SK-N-SH (cell line): ENCODE data around the gene SIX4. TPM values are rescaled to one million over a fixed set of nuclear protein-coding genes. Genes with fewer than 3 reads are reported as not detected.

Source experiments
- CTCF ChIA-PET: fragments of 300-600, 350-600 bp; formaldehyde crosslinking; extraction: SDS; loops from one replicate; lab custom pipeline; 2021; lab: Yijun Ruan, JAX
- POLR2A ChIA-PET: fragments of 350-600 bp; sonication (Branson Sonifier 250); formaldehyde crosslinking; extraction: SDS; loops from one replicate; lab custom pipeline; 2020; ENCODE audit warnings: antibody characterized with exemption, inconsistent platforms; lab: Yijun Ruan, JAX
- DNase-seq: peaks from one replicate; pipeline ENCODE4 v3.0.0; 2012
- H2AFZ ChIP-seq: fragments of 200-600 bp; sonication (generic); 2 replicates; pipeline ENCODE4 v1.8.1; 2016; ENCODE audit warnings: antibody characterized with exemption, mild to moderate bottlenecking, low read depth
- H3F3A ChIP-seq: fragments of 200-600 bp; sonication (generic); replicated peaks from 2 replicates; pipeline ENCODE3; 2016; ENCODE audit warnings: antibody characterized with exemption, mild to moderate bottlenecking; ENCODE audit not compliant: insufficient read depth
- H3K27ac ChIP-seq, 2 experiments: fragments of 200-500 bp in 1 of 2; fragments of 200-600 bp in 1 of 2; sonication (Bioruptor generic) in 1 of 2; sonication (generic), shearing (Covaris generic) in 1 of 2; 2 replicates each; pipeline versions ENCODE4 v1.5.1 to v1.6.1; 2014 to 2016; ENCODE audit warnings: low read depth in 2 of 2, inconsistent platforms in 1 of 2, low read length in 1 of 2, mild to moderate bottlenecking in 1 of 2, mixed read lengths in 1 of 2
- H3K27me3 ChIP-seq: fragments of 200-600 bp; sonication (generic), shearing (Covaris generic); 2 replicates; pipeline ENCODE4 v1.6.1; 2016; ENCODE audit warnings: mixed run types; ENCODE audit not compliant: insufficient read depth
- H3K36me3 ChIP-seq, 2 experiments: fragments of 200-500 bp in 1 of 2; fragments of 200-600 bp in 1 of 2; sonication (Bioruptor generic) in 1 of 2; sonication (generic) in 1 of 2; replicated peaks in 1 of 2; 2 replicates each; pipeline versions ENCODE3 to v1.5.1; 2014 to 2016; ENCODE audit warnings: low read length in 1 of 2, mild to moderate bottlenecking in 1 of 2; ENCODE audit not compliant: insufficient read depth in 2 of 2, control insufficient read depth in 1 of 2
- H3K4me1 ChIP-seq, 2 experiments: fragments of 200-500 bp in 1 of 2; fragments of 200-600 bp in 1 of 2; sonication (Bioruptor generic) in 1 of 2; sonication (generic), shearing (Covaris generic) in 1 of 2; 2 replicates each; pipeline versions ENCODE4 v1.5.1 to v1.6.1; 2014 to 2016; ENCODE audit warnings: low read depth in 1 of 2, low read length in 1 of 2, mixed run types in 1 of 2; ENCODE audit not compliant: insufficient read depth in 2 of 2, control insufficient read depth in 1 of 2
- H3K4me2 ChIP-seq: fragments of 200-600 bp; sonication (generic), shearing (Covaris generic); 2 replicates; pipeline ENCODE4 v1.6.1; 2017; ENCODE audit warnings: mixed run types
- H3K4me3 ChIP-seq, 2 experiments: fragments of 200-500 bp in 1 of 2; fragments of 200-600 bp in 1 of 2; sonication (Bioruptor generic) in 1 of 2; sonication (generic), shearing (Covaris generic) in 1 of 2; 2 replicates each; pipeline versions ENCODE4 v1.5.1 to v1.8.1; 2014 to 2016; ENCODE audit warnings: low read depth in 2 of 2, inconsistent platforms in 1 of 2, low read length in 1 of 2, mild to moderate bottlenecking in 1 of 2, mixed read lengths in 1 of 2, moderate library complexity in 1 of 2
- H3K79me2 ChIP-seq: fragments of 200-600 bp; sonication (generic); 2 replicates; pipeline ENCODE4 v1.8.1; 2017; ENCODE audit warnings: mild to moderate bottlenecking; ENCODE audit not compliant: insufficient read depth
- H3K9ac ChIP-seq: fragments of 200-600 bp; sonication (generic); 2 replicates; pipeline ENCODE4 v1.6.1; 2017; ENCODE audit warnings: mixed run types
- H3K9me2 ChIP-seq: fragments of 200-600 bp; sonication (generic); 2 replicates; pipeline ENCODE4 v1.6.1; 2017; ENCODE audit warnings: mixed run types
- H3K9me3 ChIP-seq: fragments of 200-600 bp; sonication (generic); 2 replicates; pipeline ENCODE4 v1.6.1; 2017; ENCODE audit warnings: mixed run types, mild to moderate bottlenecking, moderate library complexity
- H4K20me1 ChIP-seq: fragments of 200-600 bp; sonication (generic); 2 replicates; pipeline ENCODE4 v1.6.1; 2017; ENCODE audit warnings: mild to moderate bottlenecking, mixed run types; ENCODE audit not compliant: insufficient read depth
- CTCF ChIP-seq: fragments of 200-600 bp; sonication (generic); IDR thresholded peaks from 2 replicates; pipeline ENCODE4 v1.6.1; 2017; ENCODE audit warnings: antibody characterized with exemption, mild to moderate bottlenecking, moderate library complexity
- ELF1 ChIP-seq: IDR thresholded peaks from 2 replicates; pipeline ENCODE4 v1.4.0; 2012
- FOSL2 ChIP-seq: IDR thresholded peaks from 2 replicates; pipeline ENCODE4 v1.4.0; 2012; ENCODE audit warnings: low read depth, mild to moderate bottlenecking, moderate library complexity, borderline replicate concordance
- FOXM1 ChIP-seq: IDR thresholded peaks from 2 replicates; pipeline ENCODE4 v1.4.0; 2012; ENCODE audit warnings: low read depth, mild to moderate bottlenecking
- GATA2 ChIP-seq: sonication (generic); formaldehyde crosslinking; IDR thresholded peaks from 2 replicates; pipeline ENCODE4 v1.5.0; 2020; ENCODE audit warnings: mild to moderate bottlenecking, missing genetic modification reagents
- IRF3 ChIP-seq: fragments of 150-350 bp; IDR thresholded peaks from 2 replicates; pipeline ENCODE4 v1.6.1; 2016; ENCODE audit warnings: mild to moderate bottlenecking, low read depth, low read length
- JUND ChIP-seq: IDR thresholded peaks from 2 replicates; pipeline ENCODE4 v1.4.0; 2012
- MXI1 ChIP-seq: IDR thresholded peaks from 2 replicates; pipeline ENCODE4 v1.6.1; 2012; ENCODE audit warnings: mild to moderate bottlenecking, low read depth, low read length, improper control_type of control experiment
- NFIC ChIP-seq: IDR thresholded peaks from 2 replicates; pipeline ENCODE4 v1.4.0; 2012; ENCODE audit warnings: borderline replicate concordance
- POLR2AphosphoS5 ChIP-seq: IDR thresholded peaks from 2 replicates; pipeline ENCODE4 v1.6.1; 2012; ENCODE audit warnings: low read depth, low read length
- RFX5 ChIP-seq: IDR thresholded peaks from 2 replicates; pipeline ENCODE4 v1.6.1; 2012; ENCODE audit warnings: mild to moderate bottlenecking, improper control_type of control experiment, low read length
- RXRA ChIP-seq: IDR thresholded peaks from 2 replicates; pipeline ENCODE4 v1.4.0; 2012; ENCODE audit warnings: low read depth, mild to moderate bottlenecking, borderline replicate concordance
- TEAD4 ChIP-seq: IDR thresholded peaks from 2 replicates; pipeline ENCODE4 v1.4.0; 2012; ENCODE audit warnings: mild to moderate bottlenecking, borderline replicate concordance; ENCODE audit not compliant: insufficient read depth
- ZBTB33 ChIP-seq: IDR thresholded peaks from 2 replicates; pipeline ENCODE4 v1.4.0; 2012; ENCODE audit warnings: low read depth, borderline replicate concordance
- WGBS: methylation state at CpG from one replicate; pipeline ENCODE4 v1.1.6; 2017; ENCODE audit warnings: low lambda C conversion rate; 5-methylcytosine and 5-hydroxymethylcytosine counted together
- polyA plus RNA-seq, 3 experiments: library from polyadenylated mRNA; depleted of rRNA; stranded (reverse); fragments of >200 nt; gene quantifications; 2 replicates each; pipeline ENCODE4 v1.2.3, GENCODE V29; 2012
- TF ChIP-seq, protein P1 (sequence below): IDR thresholded peaks from 2 replicates; pipeline ENCODE4 v1.4.0; 2012; ENCODE audit warnings: low read depth, borderline replicate concordance

SIX4 gene
- polyA plus RNA-seq, 1 of the 3 experiments (the other 2 are of a cell fraction) = 3.3 TPM

GRCh38 chr14:60670989-60671388, 53.2 kb downstream of the SIX4 start:
- H3K4me2 ChIP-seq = no peak overlapping the region
- TF ChIP-seq FOXM1 = no peak
- no peak for TF ChIP-seq JUND
- no peak for TF ChIP-seq GATA2 (CRISPR knock-in tag)
- TF ChIP-seq, protein P1, sequence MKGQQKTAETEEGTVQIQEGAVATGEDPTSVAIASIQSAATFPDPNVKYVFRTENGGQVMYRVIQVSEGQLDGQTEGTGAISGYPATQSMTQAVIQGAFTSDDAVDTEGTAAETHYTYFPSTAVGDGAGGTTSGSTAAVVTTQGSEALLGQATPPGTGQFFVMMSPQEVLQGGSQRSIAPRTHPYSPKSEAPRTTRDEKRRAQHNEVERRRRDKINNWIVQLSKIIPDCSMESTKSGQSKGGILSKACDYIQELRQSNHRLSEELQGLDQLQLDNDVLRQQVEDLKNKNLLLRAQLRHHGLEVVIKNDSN = no peak
- no peak for TF ChIP-seq NFIC
- TF ChIP-seq RFX5 = no peak
- no peak for TF ChIP-seq ELF1
- no peak for TF ChIP-seq POLR2AphosphoS5
- TF ChIP-seq MXI1 = no peak
- no peak for TF ChIP-seq FOSL2
- TF ChIP-seq ZBTB33 = no peak
- no peak for TF ChIP-seq RXRA
- no peak for TF ChIP-seq IRF3
- TF ChIP-seq CTCF = no peak
- TF ChIP-seq TEAD4 = no peak
- TF ChIP-seq, all 33 proteins: peak for 0
- Histone ChIP-seq H4K20me1 (no peaks in the 10 kb centered on the region), H3K4me3 (no peak overlapping the region), H3F3A (no peaks in the 10 kb centered on the region), H3K27ac (no peak overlapping the region), H3K79me2 (no peaks in the 10 kb centered on the region), H3K36me3 (no peaks in the 10 kb centered on the region), H3K9me2 (no peaks in the 10 kb centered on the region), H2AFZ (no peak overlapping the region), H3K9ac (no peak overlapping the region), H3K4me1 (no peaks in the 10 kb centered on the region), H3K9me3 (no peaks in the 10 kb centered on the region), H3K27me3 (no peaks in the 10 kb centered on the region)
- ChIA-PET CTCF (interaction anchor here (1.3 kb wide), 2 partner anchors 11 to 50 kb away, joined by 3 read pairs; no protein-coding TSS in a partner anchor), POLR2A (no interaction called here)
- no peak for DNase-seq
- WGBS = 66% methylated on average over 3 of the region's 3 CpGs
